GM19395 (cell line): ENCODE results near the gene BAIAP2L2.

Source experiments
- ATAC-seq: cut with Tn5 transposase; IDR thresholded peaks from one replicate; pipeline ENCODE4 v1.9.1; 2021; ENCODE audit warnings: mild to moderate bottlenecking, moderate library complexity; ENCODE audit not compliant: unreplicated experiment

BAIAP2L2 gene

GRCh38 chr22:38108561-38109319 lies 1.7 kb downstream of the BAIAP2L2 start:
- ATAC-seq, result no peak

- no peak for ATAC-seq
Measured at GRCh38 chr22:38107692-38108515, 2.6 kb downstream of the BAIAP2L2 start.

DNA sequence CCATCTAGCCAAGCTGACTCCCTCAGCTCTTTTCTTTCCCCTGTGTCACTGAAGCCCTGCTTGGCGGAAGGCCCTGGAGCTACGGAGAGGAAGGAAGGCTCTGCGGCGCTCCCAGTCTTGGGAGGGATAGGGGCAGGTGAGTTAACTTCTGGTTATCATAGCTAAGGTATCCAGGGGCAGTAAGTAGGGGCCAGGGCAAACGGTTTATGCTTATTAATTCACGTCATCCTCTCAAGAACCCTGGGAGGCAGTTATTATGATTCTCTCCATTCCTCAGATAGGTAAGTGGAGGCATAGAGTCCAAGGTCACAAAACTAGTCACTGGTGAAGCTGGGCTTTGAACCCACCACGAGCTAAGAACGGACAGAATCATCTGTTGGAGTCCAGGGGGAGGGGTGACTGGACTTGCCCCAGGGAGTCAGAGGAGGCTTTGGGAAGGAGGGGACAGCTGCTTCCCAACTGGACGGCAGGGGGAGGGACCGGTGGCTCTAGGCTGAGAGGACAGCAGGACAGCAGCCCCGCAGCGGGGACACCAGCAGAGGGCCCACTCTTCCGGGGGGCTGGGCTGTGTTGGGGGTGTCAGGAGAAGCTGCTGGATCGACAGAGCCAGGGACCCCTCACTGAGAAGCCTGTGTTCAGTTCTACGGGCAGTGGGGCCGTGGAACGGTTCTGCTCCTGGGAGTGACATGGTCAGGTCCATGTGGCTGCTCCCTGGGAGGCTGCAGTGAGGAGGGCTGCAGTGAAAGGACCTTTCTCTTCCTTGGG lies 3.5 kb downstream of the BAIAP2L2 start:
- no peak for ATAC-seq

- ATAC-seq, result no peak
Measured at GRCh38 chr22:38104084-38104483, 6.4 kb downstream of the BAIAP2L2 start.

GRCh38 chr22:38103641-38104040 lies 6.8 kb downstream of the BAIAP2L2 start:
- ATAC-seq, result no peak

DNA sequence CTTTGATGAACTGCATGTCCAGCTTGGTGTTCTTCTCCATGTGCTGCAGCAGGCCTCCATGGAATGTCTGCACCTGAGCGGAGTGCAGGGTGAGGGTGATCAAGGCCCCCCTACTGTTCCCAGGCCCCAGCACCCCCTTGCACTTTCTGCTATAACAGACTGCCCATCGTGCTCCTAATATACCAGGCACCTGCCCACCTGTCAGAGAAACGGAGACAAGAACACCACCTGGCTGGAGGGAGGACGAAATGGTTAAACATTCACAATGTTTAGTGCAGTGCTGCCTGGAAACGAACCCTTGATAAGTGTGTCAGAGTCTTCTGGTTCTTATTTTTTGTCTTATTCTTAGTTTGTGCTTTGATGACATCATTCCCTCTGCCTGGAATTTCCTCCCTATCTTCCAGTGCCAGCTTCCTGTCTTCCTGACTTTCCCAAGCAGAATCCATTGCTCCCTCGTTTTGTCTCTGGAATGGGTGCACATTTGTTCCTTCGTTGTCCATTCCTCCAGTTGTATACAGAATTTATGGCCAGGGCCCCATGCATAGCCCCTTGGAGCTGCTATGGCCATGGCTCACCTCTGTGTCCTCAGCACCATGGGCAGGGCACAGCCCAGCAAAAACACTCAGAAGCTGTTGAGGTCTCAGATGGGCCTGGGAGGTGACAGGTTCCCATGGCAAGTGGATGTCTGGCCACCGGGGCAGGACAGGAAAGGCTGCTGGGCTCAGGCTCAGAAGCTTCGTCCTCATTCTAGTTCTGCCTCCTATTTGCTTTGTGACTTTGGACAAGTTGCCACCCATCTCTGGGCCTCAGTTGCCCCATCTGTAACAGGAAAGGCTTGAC lies 11.9 kb downstream of the BAIAP2L2 start:
- ATAC-seq, result no peak

DNA sequence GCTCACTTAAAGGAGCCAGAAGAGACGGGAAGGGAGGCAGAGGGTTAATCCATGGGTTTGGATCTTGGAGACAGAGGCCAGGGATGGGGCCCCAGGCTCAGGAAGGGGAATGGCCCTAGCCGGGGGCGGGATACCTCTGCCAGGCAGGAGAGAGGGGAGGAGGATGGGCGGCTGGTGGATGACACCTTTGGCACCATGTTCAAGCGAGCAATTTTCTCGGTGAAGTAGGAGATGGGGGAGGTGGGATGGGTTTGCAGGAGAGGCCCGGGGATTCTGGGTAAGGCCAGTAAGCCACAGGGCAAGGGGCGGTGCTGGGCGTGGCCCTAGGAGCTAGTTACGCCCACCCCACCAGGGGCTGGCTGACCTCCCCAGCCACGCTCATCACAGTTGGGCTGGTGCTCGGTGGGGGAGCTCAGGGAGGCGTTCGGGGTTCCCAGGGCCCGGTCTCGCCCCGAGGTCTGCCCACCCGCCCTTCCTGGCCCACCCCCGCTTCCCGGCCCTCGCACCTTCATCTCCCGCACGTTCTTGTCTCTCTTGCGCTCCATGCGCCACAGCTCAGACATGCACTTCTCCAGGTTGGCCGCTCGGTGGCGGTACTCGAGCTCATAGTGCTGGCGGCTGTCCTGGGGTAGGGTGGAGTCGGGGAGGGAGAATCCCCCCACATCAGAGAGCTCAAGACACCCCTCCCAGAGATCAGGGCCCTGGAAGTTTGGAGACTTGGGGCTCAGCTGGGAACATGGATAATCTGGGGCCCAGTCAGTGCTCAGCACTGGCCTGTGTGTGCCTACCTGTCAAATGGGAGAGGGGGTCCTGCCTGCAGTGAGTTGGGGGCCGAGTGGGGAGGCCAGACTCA lies 12.7 kb downstream of the BAIAP2L2 start:
- ATAC-seq, result no peak

DNA sequence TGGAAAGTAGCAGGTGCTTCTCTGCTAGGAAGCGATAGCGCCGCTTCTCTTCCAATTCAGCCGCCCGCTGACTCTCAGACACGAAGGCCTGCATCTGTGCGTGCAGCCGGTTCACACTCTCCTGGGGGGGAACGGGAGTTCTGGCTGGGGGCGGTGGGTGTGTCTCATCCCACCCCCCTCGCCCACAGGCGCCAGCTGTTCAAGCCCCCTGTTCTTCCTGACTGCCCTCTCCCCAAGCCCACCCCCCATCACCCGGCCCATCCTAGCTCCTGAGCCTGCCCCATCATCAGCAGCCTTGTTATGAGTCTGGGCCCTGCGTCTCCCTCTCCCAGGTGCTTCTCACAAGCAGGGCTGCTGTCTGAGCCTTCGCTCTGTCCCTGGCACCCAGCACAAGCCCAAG lies 13.4 kb downstream of the BAIAP2L2 start:
- no peak for ATAC-seq

DNA sequence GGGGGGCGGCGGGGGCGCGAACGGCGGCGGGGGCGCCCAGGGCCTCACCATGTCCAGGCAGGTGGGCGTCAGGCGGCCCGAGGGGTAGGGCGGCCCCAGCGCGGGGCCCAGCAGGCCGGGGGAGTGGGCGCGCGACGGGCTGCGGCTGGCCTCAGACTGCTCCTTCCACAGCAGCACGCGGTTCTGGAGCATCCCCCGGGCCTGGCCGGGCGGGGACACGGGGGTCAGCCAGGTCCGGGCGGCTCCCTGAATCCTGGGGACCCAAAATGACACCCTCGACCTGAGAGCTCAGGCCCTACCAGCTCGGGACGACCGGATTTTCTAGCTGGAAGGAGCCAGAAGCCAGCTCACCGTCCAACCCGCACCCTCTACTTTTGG lies 21.0 kb downstream of the BAIAP2L2 start:
- no peak for ATAC-seq

GRCh38 chr22:38088629-38089473 lies 21.6 kb downstream of the BAIAP2L2 start:
- no peak for ATAC-seq

- ATAC-seq, result no peak
Measured at GRCh38 chr22:38087855-38088254, 22.6 kb downstream of the BAIAP2L2 start.

GRCh38 chr22:38086942-38087341 lies 23.5 kb downstream of the BAIAP2L2 start:
- ATAC-seq, result no peak

GRCh38 chr22:38086001-38086845 lies 24.3 kb downstream of the BAIAP2L2 start:
- ATAC-seq, result no peak

GRCh38 chr22:38085501-38085900 lies 25.0 kb downstream of the BAIAP2L2 start:
- no peak for ATAC-seq

DNA sequence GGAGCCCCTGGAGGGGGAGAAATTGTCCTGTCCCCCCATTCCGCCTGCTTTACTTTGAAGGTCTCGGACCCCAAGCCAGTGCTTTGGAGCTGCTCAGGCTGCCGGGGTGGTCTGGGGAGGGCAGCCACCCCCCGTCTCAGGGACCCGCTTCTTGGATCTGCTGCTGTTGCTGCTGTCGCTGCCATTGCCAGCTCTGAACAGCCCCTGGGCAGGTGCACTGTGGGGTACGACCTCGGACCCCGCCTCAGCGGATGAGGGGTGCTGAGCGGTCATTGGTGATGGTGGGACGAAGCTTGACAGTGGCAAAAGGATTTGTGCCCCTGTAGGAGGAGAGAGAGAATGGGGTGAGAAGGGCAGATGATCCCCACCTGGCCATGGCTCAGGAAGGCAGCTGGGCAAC lies 25.4 kb downstream of the BAIAP2L2 start:
- no peak for ATAC-seq

- no peak for ATAC-seq
Measured at GRCh38 chr22:38083931-38084631, 26.4 kb downstream of the BAIAP2L2 start, which contains the start of gene SLC16A8. Gene SLC16A8 (minus strand): TSS chr22:38084184. CDS start chr22:38082873, 1,311 bp downstream.
